ENCODE results near the gene PC.
"Not testable (repeated sequence)": the region's sequence is repeated elsewhere in the genome, so short reads cannot be mapped to it uniquely, and the experiment has no call there.

Gene PC

DNA sequence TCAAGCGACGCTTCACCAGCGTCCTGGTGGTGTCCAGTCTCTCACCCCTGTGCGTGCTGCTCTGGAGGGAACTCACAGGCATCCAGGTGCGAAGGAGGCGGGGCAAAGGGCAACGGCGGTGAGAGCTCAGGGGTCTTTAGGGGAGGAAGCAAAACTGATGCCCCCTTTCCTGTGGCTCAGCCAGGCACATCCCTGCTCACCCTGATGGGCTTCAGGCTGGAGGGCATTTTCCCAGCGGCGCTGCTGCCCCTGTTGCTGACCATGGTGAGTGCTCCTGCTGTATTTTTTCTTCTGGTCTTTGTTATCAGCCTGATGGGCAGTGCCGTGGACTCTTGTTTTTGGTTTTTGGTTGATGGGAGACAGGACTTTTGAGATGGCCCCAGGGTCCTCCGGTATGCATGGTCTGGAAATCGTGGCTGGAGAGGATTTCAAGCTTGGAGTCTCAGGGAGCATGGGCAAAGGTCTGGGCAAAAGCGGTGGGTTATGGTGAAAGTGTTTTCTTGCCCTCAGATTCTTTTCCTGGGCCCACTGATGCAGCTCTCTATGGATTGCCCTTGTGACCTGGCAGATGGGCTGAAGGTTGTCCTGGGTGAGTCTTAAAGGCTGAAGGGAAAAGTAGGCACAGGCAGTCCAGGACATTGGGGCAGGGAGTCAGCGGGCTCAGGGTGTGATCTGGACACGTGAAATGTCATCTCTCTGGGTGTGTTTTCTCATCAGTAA lies 114.2 kb downstream of the PC start:
- peak in 1 of 51 donors; percentile 49 for DNase-seq

- DNase-seq: peak; percentile 37 to 92 (median 83)
These were observed 115.0 kb downstream of the PC start, which contains the start of gene RCE1 for GRCh38 chr11:66842896-66843775. Gene RCE1, plus strand, starts transcription at chr11:66843441. Its CDS starts 15 bp downstream, at chr11:66843456.

DNA sequence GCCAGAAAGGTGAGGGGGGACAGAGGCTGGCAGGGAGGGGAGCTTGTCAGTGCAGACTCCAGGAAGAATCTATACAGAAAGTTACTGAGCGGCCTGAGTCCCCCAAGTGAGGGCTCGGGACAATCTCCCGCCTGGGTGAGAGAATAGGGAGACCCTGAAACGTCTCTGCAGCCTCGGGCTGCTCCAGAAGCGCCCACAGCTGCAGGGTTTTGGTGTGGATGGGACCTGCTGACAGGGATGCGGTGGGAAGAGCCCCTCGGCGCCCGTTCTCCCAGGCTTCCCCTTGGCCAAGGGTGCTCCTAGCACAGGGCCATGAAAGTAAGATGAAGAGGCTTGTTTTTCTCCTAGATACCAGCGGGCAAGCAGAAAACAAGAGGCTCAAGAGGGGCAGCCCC lies 115.7 kb downstream of the PC start:
- DNase-seq: no peak

DNA sequence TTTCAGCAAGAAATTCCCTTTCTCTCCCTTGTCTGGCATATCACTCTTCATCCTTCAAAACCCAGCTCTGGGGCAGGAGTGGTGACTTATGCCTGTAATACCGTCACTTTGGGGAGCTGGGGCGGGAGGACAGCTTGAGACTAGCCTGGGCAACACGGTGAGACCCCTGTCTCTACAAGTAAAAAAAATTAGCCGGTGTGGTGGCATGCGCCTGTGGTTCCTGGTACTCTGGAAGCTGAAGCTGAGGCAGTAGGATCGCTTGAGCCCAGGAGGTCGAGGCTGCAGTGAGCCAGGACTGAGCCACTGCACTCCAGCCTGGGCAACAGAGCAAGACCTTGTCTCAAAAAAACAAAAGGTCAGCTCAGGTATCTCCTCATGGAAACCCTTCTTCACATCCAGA lies 116.3 kb downstream of the PC start:
- DNase-seq: no peak

DNA sequence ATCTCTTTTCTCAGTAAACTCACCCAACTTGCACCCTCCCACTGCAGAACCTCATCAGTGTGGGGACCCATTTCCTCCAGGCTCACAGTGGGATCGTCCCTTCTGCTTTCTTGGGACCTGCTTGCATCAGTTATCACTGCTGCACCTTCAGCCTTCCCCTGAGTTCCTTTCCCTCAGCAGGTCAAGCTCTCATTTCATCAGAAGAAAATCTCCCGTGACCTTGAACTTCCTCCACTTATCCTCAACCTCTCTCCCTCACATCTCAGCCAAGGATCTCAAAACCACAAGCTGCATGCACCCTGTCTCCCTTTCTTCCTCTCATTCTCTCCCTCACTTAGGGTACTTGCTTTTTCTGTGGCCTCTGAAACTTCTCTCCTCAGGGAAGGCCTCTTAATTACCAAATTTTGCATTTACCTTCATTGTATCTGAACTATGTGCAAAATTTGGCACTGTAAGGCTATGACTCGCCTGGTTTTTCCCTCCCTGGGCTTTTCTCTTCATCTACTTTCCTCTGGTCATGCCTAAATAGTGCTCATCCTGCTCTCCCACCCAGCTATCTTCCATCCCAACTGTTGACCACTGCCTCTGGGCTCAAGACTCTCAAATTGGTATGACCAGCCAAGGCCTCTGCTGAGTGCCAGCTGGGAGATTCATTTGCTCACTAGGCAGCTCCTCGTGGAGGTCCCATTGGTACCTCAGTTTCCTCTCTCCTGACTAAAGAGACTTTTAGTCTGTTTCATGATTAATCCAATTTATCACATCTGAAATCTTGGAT lies 117.7 kb downstream of the PC start:
- no peak for DNase-seq

DNA sequence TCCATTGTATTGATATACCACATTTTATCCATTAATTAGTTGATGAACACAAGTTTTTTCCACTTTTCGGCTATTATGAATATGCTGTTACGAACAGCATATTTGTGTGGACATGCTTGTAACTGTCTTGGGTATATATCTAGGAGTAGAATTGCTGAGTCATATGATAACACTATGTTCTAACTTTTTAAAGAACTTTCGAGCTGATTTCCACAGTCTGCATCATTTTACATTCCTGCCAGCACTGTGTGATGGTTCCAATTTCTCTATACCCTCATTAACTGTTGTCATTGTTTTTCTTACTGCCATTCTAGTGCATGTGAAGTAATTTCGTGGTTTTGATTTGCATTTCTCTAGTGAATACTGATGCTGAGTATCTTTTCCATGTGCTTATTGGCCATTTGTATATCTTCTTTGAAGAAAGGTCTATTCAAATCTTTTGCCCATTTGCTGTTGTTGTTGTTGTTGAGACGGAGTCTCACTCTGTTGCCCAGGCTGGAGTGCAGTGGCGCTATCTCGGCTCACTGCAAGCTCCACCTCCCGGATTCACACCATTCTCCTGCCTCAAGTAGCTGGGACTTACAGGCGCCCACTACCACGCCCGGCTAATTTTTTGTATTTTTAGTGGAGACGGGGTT lies 122.3 kb downstream of the PC start:
- no peak for DNase-seq

GRCh38 chr11:66834943-66835342 lies 123.2 kb downstream of the PC start:
- DNase-seq: no peak

DNA sequence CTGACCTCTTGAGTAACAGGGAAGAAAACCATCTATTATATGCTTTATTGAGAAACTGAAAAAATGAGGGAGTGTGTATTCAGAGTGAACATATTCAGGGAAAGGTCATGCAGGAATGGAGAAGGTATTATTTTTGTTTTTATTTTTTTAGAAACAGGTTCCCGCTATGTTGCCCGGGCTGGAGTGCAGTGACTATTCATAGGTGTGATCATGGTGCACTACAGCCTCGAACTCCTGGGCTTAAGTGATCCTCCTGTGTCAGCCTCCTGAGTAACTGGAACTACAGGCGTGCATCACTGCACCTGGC lies 123.7 kb downstream of the PC start:
- no peak for DNase-seq

DNA sequence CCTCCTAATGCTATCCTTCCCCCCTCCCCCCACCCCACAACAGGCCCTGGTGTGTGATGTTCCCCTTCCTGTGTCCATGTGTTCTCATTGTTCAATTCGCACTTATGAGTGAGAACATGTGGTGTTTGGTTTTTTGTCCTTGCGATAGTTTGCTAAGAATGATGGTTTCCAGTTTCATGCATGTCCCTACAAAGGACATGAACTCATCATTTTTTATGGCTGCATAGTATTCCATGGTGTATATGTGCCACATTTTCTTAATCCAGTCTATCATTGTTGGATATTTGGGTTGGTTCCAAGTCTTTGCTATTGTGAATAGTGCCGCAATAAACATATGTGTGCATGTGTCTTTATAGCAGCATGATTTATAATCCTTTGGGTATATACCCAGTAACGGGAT lies 133.6 kb downstream of the PC start:
- DNase-seq: not testable (repeated sequence)

GRCh38 chr11:66823700-66824099 lies 134.5 kb downstream of the PC start:
- no peak for DNase-seq

DNA sequence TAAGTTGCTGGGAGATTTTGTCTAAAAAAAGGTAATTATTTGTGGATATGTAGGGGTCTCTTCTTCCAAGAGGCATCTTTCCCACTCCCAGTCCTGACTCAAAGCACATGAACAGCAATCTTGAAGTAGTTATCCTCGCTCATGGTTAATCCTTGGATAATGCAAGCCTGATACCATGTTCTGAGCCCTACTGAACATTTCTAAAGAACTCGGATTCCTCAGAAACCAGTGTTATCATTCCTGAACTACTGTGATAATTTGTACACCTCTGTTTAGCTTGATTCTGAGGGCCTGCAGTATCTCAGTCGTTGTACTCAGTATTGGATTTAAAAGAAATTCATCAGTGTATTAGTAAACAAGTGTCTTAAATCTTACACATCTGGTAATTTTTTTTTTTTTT lies 137.3 kb downstream of the PC start:
- no peak for DNase-seq

DNA sequence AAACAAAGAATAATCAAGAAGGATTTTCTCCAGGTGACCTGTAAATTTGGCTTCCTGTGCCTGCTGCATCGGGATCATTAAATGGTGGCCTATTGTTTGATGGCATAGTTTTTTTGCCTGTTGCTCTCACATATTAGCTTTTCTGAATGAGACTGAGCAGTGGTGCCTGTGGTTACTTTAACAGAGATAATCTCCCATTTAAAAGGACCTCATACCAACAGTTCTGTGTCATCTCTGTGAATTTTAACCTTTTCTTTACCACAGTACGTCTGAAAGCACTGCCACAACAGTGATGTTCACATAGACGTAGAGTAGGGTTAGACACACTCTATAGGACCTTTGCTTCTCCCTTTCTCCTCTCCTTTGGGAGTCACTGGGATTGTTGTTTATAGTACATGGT lies 137.8 kb downstream of the PC start:
- no peak for DNase-seq

GRCh38 chr11:66818231-66818955 lies 139.8 kb downstream of the PC start:
- no peak for DNase-seq

DNA sequence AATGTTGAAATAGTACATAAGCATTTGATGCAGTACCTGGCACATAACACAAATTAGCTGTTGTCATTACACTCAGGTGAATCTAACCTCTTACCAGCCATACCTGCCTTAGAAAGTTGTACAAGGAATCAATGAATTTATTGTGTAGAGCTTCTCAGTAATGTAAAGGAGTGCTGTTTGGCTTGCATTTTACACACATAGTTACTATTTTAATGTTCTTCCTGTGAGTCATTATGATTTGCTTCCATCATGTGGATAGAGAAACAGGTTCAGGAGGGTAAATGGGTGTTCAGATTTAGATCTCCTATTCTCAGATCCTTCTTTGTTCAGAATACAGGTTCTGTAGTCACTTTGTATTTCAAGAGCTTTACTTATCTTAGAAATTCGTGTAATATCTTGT lies 142.5 kb downstream of the PC start:
- DNase-seq: no peak

GRCh38 chr11:66814678-66815077 lies 143.5 kb downstream of the PC start:
- no peak for DNase-seq

GRCh38 chr11:66810576-66811185 lies 147.5 kb downstream of the PC start:
- DNase-seq: no peak

- DNase-seq: no peak
These were observed 148.6 kb downstream of the PC start for GRCh38 chr11:66809592-66809991.

GRCh38 chr11:66800720-66801428 lies 157.3 kb downstream of the PC start:
- DNase-seq: no peak

DNA sequence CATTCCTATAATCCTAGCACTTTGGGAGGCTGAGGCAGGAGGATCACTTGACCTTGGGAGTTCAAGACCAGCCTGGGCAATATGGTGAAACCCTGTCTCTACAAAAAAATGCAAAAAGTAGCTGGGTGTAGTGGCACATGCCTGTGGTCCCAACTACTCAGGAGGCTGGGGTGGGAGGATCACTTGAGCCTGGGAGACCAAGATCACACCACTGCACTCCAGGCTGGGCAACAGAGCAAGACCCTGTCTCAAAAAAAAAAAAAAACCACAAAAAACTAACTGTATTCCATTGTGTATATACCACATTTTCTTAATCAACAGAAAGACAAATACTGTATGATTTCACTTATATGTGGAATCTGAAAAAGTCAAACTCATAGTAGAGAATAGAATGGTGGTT lies 158.4 kb downstream of the PC start:
- not testable (repeated sequence) for DNase-seq

All from hypothalamus (tissue), 51 donors.